WI38 (cell line): ENCODE results near the gene SERINC5.
"Not testable (repeated sequence)": the region's sequence is repeated elsewhere in the genome, so short reads cannot be mapped to it uniquely, and the experiment has no call there.

Experiments
- H3K4me3 ChIP-seq: 2 replicates; pipeline ENCODE4 v1.5.1; 2011; ENCODE audit warnings: low read depth, mild to moderate bottlenecking, control low read depth, low read length
- CTCF ChIP-seq: IDR thresholded peaks from 2 replicates; pipeline ENCODE4 v1.5.1; 2012; ENCODE audit warnings: low read depth, mild to moderate bottlenecking, control low read depth, low read length

Gene SERINC5

GRCh38 chr5:80189701-80190100 is 66.1 kb downstream of the SERINC5 start:
- TF ChIP-seq CTCF: no peak
- no peak overlapping the region for H3K4me3 ChIP-seq

DNA sequence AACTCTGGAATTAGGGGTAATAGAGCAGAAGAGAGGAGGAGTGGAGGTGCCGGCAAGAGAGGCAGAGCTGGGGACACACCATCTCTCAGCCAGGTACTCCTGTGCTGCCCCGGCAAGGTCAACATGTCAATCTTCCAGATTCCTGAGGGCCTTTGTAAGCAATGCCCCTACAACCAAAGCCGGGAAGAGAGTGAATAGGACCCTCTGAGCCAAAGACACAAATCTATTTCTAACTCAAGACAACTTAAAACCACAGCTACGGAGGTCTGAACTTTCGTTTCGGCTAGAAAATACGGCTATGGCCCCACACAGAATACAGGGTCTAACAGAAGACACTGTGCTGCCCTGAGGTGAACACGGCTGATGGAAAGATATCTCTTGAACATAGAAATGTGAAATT is 66.6 kb downstream of the SERINC5 start:
- no peak for TF ChIP-seq CTCF
- no peak overlapping the region for H3K4me3 ChIP-seq

- TF ChIP-seq CTCF: no peak
Measured at GRCh38 chr5:80187421-80188090, 68.3 kb downstream of the SERINC5 start.

DNA sequence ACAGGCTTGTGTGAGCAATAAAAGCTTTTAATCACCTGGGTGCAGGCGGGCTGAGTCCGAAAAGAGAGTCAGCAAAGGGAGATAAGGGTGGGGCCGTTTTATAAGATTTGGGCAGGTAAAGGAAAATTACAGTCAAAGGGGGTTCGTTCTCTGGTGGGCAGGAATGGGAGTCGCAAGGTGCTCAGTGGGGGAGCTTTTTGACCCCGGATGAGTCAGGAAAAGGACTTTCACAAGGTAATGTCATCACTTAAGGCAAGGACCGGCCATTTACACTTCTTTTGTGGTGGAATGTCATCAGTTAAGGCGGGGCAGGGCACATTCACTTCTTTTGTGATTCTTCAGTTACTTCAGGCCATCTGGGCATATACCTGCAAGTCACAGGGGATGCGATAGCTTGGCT is 70.3 kb downstream of the SERINC5 start:
- not testable (repeated sequence) for H3K4me3 ChIP-seq

More at GRCh38 chr5:80187421-80188090, 68.3 kb downstream of the SERINC5 start:
- no peak overlapping the region for H3K4me3 ChIP-seq

DNA sequence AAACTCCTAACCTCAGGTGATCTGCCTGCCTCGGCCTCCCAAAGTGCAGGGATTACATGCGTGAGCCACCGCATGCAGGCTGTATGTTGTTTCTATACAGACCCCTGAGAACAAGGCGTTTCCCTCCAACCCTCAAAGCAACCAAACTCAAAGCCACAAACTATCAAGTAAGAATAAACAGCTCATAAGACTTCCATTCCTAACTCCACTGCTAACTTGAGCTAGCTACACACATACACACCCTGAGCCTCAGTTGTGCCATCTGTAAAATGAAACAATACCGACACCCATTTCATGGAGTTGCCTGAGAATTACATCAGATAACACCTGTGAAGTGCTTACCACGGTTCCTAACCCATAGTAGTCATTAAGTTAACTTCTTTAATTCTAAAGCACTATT is 70.8 kb downstream of the SERINC5 start:
- TF ChIP-seq CTCF: no peak
- no peak overlapping the region for H3K4me3 ChIP-seq

GRCh38 chr5:80184235-80185023 is 71.4 kb downstream of the SERINC5 start:
- TF ChIP-seq CTCF: no peak
- no peak overlapping the region for H3K4me3 ChIP-seq

- not testable (repeated sequence) for H3K4me3 ChIP-seq
Measured at GRCh38 chr5:80183728-80184234, 72.1 kb downstream of the SERINC5 start.

DNA sequence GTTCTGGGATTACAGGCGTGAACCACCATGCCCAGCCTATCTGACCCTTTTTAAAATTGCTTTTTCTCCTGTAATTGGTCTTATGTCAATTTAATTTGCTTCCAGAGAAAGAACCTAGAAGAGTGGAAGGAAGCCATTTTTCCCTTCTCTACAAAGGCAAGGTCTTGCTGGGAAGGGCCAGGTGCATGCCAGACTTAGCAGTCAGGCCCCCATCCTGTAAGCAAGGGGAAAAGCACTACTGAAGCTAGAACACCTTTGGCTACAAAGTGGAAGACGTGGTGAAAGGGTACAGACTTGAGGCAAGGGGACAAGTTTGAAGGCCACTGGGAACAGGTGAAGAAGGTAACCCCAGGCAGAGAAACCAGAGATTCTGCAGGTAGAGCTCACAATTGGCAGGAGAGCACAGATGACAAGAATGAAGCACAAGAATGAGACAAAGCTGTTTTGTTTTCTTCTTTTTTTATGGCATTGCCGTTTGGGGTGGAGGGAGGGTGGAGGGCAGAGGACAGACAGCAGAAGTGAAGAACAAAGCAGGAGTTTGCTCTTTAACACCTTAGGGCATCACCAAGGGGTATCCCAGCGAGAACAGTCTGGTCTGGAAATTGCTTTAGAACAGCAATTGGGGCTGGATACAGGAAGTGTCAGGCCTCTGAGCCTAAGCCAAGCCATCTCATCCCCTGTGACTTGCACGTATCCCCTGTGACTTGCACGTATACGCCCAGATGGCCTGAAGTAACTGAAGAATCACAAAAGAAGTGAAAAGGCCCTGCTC is 72.9 kb downstream of the SERINC5 start:
- H3K4me3 ChIP-seq: no peak overlapping the region
- no peak for TF ChIP-seq CTCF
